GM12878 (cell line): ENCODE results near the gene LTK. TPM values are rescaled to one million over a fixed set of nuclear protein-coding genes. Genes with fewer than 3 reads are reported as not detected.

Source experiments
- ATAC-seq: fragments of 200-7000 bp; cut with Tn5 transposase; 3 replicates; pipeline ENCODE4 v1.9.1; 2020; ENCODE audit warnings: mild to moderate bottlenecking, moderate library complexity
- BruUV-seq: library from RNA; stranded (reverse); fragments of 400-500 nt; replicated peaks from 2 replicates; lab custom pipeline; 2021; lab: Mats Ljungman, UMichigan
- CTCF ChIA-PET: fragments of 300-600 bp; sonication (Branson Sonifier 250); formaldehyde crosslinking; extraction: SDS; loops from one replicate; lab custom pipeline; 2021; ENCODE audit warnings: inconsistent platforms; lab: Yijun Ruan, JAX
- POLR2A ChIA-PET: fragments of 350-600 bp; formaldehyde crosslinking; extraction: SDS; loops from one replicate; lab custom pipeline; 2021; ENCODE audit warnings: inconsistent platforms; lab: Charles Lee
- RAD21 ChIA-PET: fragments of 300-600 bp; sonication (Branson Sonifier 250); formaldehyde crosslinking; loops from one replicate; lab custom pipeline; 2023; ENCODE audit warnings: antibody characterized with exemption; ENCODE audit not compliant: unreplicated experiment; lab: Charles Lee
- SMC1A ChIA-PET: fragments of 300-600 bp; sonication (Branson Sonifier 250); formaldehyde crosslinking; loops from one replicate; lab custom pipeline; 2023; ENCODE audit not compliant: unreplicated experiment, uncharacterized antibody; lab: Charles Lee
- DNase-seq: peaks from one replicate; pipeline ENCODE4 v3.0.0-alpha.2; 2011; ENCODE audit warnings: low read depth, low spot score
- FAIRE-seq: peaks from 3 replicates; lab custom pipeline; 2011; peaks lifted over from hg19 to GRCh38; lab: Jason Lieb, UNC
- H2AFZ ChIP-seq: 2 replicates; pipeline ENCODE4 v1.6.0; 2011; ENCODE audit warnings: low read depth, low read length, control low read depth; ENCODE audit not compliant: control insufficient read depth
- H3K27ac ChIP-seq: 2 replicates; pipeline ENCODE4 v1.5.1; 2011; ENCODE audit warnings: control low read depth; ENCODE audit not compliant: control insufficient read depth, insufficient read depth
- H3K27me3 ChIP-seq, 2 experiments: replicated peaks in 1 of 2; 2 replicates each; pipeline versions ENCODE4 v1.6.0 to v1.6.1; 2011; ENCODE audit warnings: low read length in 1 of 2; ENCODE audit not compliant: control insufficient read depth in 2 of 2, insufficient read depth in 2 of 2
- H3K36me3 ChIP-seq, 2 experiments: 2 replicates each; pipeline ENCODE4 v1.5.1; 2011; ENCODE audit warnings: low read length in 1 of 2; ENCODE audit not compliant: control insufficient read depth in 2 of 2, insufficient read depth in 2 of 2
- H3K4me1 ChIP-seq: 2 replicates; pipeline ENCODE4 v1.6.1; 2011; ENCODE audit warnings: mild to moderate bottlenecking, low read length, moderate library complexity, mixed read lengths; ENCODE audit not compliant: control insufficient read depth, insufficient read depth
- H3K4me2 ChIP-seq: 2 replicates; pipeline ENCODE4 v1.6.0; 2011; ENCODE audit warnings: control low read depth; ENCODE audit not compliant: control insufficient read depth, insufficient read depth
- H3K4me3 ChIP-seq: fragments of 200-600 bp; sonication (generic); 2 replicates; pipeline ENCODE4 v1.5.1; 2016
- H3K79me2 ChIP-seq: 2 replicates; pipeline ENCODE4 v1.6.0; 2011; ENCODE audit warnings: low read length; ENCODE audit not compliant: control insufficient read depth, insufficient read depth
- H3K9ac ChIP-seq: 2 replicates; pipeline ENCODE4 v1.8.0; 2011; ENCODE audit warnings: low read length, control low read depth, mixed read lengths; ENCODE audit not compliant: control insufficient read depth, insufficient read depth
- H3K9me3 ChIP-seq: replicated peaks from 3 replicates; pipeline ENCODE4 v1.5.1; 2011; ENCODE audit warnings: mild to moderate bottlenecking, low read length; ENCODE audit not compliant: control insufficient read depth, insufficient read depth
- H4K20me1 ChIP-seq: 2 replicates; pipeline ENCODE4 v1.6.0; 2011; ENCODE audit not compliant: control insufficient read depth, insufficient read depth
- ATF7 ChIP-seq: fragments of 450-650 bp; IDR thresholded peaks from 2 replicates; pipeline ENCODE4 v1.6.1; 2016; ENCODE audit warnings: low read depth, mild to moderate bottlenecking
- CREM ChIP-seq: IDR thresholded peaks from 2 replicates; pipeline ENCODE4 v1.6.1; 2014; ENCODE audit warnings: antibody characterized with exemption, low read depth
- HDAC2 ChIP-seq: fragments of 200-600 bp; sonication (generic); IDR thresholded peaks from 2 replicates; pipeline ENCODE4 v1.6.1; 2017
- NFYA ChIP-seq: IDR thresholded peaks from 2 replicates; pipeline ENCODE4 v1.6.1; 2011; ENCODE audit warnings: low read depth, mild to moderate bottlenecking, low read length, improper control_type of control experiment, borderline replicate concordance
- NFYB ChIP-seq: IDR thresholded peaks from 2 replicates; pipeline ENCODE4 v1.6.1; 2011; ENCODE audit warnings: low read depth, mild to moderate bottlenecking, low read length, improper control_type of control experiment, moderate library complexity; ENCODE audit not compliant: insufficient read depth
- WGBS: methylation state at CpG from one replicate; pipeline ENCODE4 v1.1.6; 2016; ENCODE audit warnings: low lambda C conversion rate; ENCODE audit not compliant: insufficient replicate concordance, insufficient coverage; ENCODE audit errors: missing lambda C conversion rate; 5-methylcytosine and 5-hydroxymethylcytosine counted together
- in situ Hi-C: fragments of 300-500 bp; cut with MboI; formaldehyde crosslinking; loops from 9 replicates; pipeline ENCODE4 v1.14.3; 2018; ENCODE audit warnings: mixed read lengths
- intact Hi-C: fragments of 100-400 bp; cut with micrococcal nuclease; formaldehyde crosslinking; loops from one replicate; pipeline ENCODE4 v1.14.2; 2022; ENCODE audit not compliant: unreplicated experiment
- polyA plus RNA-seq, 11 experiments: library from polyadenylated mRNA; depleted of rRNA in 4 of 11; unstranded in 6 of 11; stranded (reverse) in 5 of 11; fragments of >200 nt; fragmentation: Nextera tagmentation in 4 of 11; fragmentation: Illumina TruSeq in 1 of 11; extraction: Ambion mirVana in 4 of 11; extraction: Trizol in 1 of 11; gene quantifications; 1 replicate in 1 of 11; 2 replicates in 10 of 11; pipeline versions ENCODE4 v1.2.1 to v1.2.3, GENCODE V29; 2011 to 2016; ENCODE audit warnings: inconsistent platforms in 2 of 11, missing spikeins in 2 of 11, low read depth in 1 of 11
- total RNA-seq, 4 experiments: library from RNA; depleted of rRNA in 3 of 4; stranded (reverse); fragments of >200 nt in 3 of 4; fragmentation: Illumina TruSeq in 1 of 4; extraction: Trizol in 1 of 4; gene quantifications; 2 replicates each; pipeline versions ENCODE4 v1.2.1 to v1.2.3, GENCODE V29; 2013 to 2021
- TF ChIP-seq, protein P1 (sequence below): fragments of 450-650 bp; IDR thresholded peaks from 2 replicates; pipeline ENCODE4 v1.6.1; 2017; ENCODE audit warnings: low read depth, mild to moderate bottlenecking, moderate library complexity
- TF ChIP-seq, protein P2 (sequence below): IDR thresholded peaks from 2 replicates; pipeline ENCODE4 v1.6.1; 2012; ENCODE audit warnings: low read depth, low read length, improper control_type of control experiment
- TF ChIP-seq, protein P3 (sequence below): fragments of 450-650 bp; IDR thresholded peaks from 2 replicates; pipeline ENCODE4 v1.6.1; 2018; ENCODE audit warnings: borderline replicate concordance, mild to moderate bottlenecking; ENCODE audit not compliant: partially characterized antibody
- TF ChIP-seq, protein P4 (sequence below): fragments of 450-650 bp; IDR thresholded peaks from 2 replicates; pipeline ENCODE4 v1.6.1; 2017; ENCODE audit warnings: antibody characterized with exemption, mild to moderate bottlenecking, moderate library complexity
- TF ChIP-seq, protein P5 (sequence below): fragments of 450-650 bp; IDR thresholded peaks from 2 replicates; pipeline ENCODE4 v1.6.1; 2017; ENCODE audit warnings: mild to moderate bottlenecking, moderate library complexity

Gene LTK
- total and polyA plus RNA-seq, 10 of the 15 experiments (the other 5 are each of a cell fraction or from before 2014, with no cell fraction given) = 0.07 to 0.80 (median 0.20) TPM; not detected in 1

DNA sequence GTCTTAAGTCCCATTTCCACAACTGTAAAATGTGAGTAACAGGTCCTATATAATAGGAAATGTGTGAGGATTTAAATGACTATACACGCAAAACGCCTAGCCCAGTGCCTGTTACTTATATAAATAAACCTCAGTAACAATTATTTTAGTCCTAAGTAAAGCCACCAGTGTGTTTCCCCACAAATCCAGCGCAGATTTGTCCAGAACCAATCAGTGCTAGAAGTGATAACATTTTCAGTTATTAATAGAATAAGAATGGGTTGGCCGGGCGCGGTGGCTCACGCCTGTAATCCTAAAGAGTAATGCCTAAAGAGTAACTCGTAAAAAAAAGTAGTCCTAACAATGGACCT lies 29.9 kb upstream of the LTK start (continued):
- TF ChIP-seq, protein P1, sequence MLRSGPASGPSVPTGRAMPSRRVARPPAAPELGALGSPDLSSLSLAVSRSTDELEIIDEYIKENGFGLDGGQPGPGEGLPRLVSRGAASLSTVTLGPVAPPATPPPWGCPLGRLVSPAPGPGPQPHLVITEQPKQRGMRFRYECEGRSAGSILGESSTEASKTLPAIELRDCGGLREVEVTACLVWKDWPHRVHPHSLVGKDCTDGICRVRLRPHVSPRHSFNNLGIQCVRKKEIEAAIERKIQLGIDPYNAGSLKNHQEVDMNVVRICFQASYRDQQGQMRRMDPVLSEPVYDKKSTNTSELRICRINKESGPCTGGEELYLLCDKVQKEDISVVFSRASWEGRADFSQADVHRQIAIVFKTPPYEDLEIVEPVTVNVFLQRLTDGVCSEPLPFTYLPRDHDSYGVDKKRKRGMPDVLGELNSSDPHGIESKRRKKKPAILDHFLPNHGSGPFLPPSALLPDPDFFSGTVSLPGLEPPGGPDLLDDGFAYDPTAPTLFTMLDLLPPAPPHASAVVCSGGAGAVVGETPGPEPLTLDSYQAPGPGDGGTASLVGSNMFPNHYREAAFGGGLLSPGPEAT = no peak
- TF ChIP-seq, protein P2, sequence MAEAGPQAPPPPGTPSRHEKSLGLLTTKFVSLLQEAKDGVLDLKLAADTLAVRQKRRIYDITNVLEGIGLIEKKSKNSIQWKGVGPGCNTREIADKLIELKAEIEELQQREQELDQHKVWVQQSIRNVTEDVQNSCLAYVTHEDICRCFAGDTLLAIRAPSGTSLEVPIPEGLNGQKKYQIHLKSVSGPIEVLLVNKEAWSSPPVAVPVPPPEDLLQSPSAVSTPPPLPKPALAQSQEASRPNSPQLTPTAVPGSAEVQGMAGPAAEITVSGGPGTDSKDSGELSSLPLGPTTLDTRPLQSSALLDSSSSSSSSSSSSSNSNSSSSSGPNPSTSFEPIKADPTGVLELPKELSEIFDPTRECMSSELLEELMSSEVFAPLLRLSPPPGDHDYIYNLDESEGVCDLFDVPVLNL = no peak
- TF ChIP-seq ATF7 (no peak), CREM (no peak)

DNA sequence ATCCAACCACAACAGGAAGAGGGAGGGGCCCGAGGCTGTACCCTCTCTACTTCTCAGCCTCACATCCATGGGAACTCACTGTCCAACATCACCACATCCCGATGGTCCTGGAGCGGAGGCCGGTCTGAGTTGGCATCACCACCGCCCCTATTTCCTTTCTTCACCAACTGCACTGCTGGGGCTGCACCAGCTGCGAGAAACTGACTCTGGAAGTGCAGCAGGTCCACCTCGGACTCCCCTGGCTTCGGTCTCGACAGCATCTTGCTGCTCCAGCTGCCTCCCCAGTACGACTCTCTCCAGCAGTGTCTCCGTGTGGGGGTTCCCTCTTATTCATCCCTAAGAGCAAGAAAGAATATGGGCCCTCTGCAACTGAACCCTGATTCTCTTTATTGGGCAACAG lies 23.2 kb upstream of the LTK start:
- Histone ChIP-seq H3K9ac (no peak overlapping the region), H3K79me2 (no peaks in the 10 kb centered on the region), H3K9me3 (no peaks in the 10 kb centered on the region), H3K4me1 (no peaks in the 10 kb centered on the region), H2AFZ (no peak overlapping the region), H3K4me3 (no peak overlapping the region), H3K4me2 (no peak overlapping the region), H3K36me3 (peaks cover 2 to 8% of the 10 kb centered on the region in 2 experiments; a peak in 3 of 4 replicates), H3K27me3 (no peaks in the 10 kb centered on the region), H3K27ac (no peak overlapping the region), H4K20me1 (no peaks in the 10 kb centered on the region)
- DNase-seq (no peak), FAIRE-seq (no peak), ATAC-seq (no peak)
- 82% methylated on average over 11 of the region's 11 CpGs for WGBS
- POLR2A ChIA-PET = no interaction called here
- SMC1A ChIA-PET = no interaction called here
- RAD21 ChIA-PET = no interaction called here
- intact Hi-C loops (no loop called here), in situ Hi-C loops (no loop called here)
- CTCF ChIA-PET = interaction anchor here (0.7 kb wide), 1 partner anchor 239 kb away, joined by 3 read pairs; no protein-coding TSS in a partner anchor
- BruUV-seq = no TSS peak
- no peak for TF ChIP-seq NFYB
- TF ChIP-seq, protein P3, sequence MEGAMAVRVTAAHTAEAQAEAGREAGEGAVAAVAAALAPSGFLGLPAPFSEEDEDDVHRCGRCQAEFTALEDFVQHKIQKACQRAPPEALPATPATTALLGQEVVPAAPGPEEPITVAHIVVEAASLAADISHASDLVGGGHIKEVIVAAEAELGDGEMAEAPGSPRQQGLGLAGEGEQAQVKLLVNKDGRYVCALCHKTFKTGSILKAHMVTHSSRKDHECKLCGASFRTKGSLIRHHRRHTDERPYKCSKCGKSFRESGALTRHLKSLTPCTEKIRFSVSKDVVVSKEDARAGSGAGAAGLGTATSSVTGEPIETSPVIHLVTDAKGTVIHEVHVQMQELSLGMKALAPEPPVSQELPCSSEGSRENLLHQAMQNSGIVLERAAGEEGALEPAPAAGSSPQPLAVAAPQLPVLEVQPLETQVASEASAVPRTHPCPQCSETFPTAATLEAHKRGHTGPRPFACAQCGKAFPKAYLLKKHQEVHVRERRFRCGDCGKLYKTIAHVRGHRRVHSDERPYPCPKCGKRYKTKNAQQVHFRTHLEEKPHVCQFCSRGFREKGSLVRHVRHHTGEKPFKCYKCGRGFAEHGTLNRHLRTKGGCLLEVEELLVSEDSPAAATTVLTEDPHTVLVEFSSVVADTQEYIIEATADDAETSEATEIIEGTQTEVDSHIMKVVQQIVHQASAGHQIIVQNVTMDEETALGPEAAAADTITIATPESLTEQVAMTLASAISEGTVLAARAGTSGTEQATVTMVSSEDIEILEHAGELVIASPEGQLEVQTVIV = no peak
- TF ChIP-seq, protein P4, sequence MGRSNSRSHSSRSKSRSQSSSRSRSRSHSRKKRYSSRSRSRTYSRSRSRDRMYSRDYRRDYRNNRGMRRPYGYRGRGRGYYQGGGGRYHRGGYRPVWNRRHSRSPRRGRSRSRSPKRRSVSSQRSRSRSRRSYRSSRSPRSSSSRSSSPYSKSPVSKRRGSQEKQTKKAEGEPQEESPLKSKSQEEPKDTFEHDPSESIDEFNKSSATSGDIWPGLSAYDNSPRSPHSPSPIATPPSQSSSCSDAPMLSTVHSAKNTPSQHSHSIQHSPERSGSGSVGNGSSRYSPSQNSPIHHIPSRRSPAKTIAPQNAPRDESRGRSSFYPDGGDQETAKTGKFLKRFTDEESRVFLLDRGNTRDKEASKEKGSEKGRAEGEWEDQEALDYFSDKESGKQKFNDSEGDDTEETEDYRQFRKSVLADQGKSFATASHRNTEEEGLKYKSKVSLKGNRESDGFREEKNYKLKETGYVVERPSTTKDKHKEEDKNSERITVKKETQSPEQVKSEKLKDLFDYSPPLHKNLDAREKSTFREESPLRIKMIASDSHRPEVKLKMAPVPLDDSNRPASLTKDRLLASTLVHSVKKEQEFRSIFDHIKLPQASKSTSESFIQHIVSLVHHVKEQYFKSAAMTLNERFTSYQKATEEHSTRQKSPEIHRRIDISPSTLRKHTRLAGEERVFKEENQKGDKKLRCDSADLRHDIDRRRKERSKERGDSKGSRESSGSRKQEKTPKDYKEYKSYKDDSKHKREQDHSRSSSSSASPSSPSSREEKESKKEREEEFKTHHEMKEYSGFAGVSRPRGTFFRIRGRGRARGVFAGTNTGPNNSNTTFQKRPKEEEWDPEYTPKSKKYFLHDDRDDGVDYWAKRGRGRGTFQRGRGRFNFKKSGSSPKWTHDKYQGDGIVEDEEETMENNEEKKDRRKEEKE = no peak
- no peak for TF ChIP-seq HDAC2
- TF ChIP-seq NFYA = no peak
- TF ChIP-seq, protein P5, sequence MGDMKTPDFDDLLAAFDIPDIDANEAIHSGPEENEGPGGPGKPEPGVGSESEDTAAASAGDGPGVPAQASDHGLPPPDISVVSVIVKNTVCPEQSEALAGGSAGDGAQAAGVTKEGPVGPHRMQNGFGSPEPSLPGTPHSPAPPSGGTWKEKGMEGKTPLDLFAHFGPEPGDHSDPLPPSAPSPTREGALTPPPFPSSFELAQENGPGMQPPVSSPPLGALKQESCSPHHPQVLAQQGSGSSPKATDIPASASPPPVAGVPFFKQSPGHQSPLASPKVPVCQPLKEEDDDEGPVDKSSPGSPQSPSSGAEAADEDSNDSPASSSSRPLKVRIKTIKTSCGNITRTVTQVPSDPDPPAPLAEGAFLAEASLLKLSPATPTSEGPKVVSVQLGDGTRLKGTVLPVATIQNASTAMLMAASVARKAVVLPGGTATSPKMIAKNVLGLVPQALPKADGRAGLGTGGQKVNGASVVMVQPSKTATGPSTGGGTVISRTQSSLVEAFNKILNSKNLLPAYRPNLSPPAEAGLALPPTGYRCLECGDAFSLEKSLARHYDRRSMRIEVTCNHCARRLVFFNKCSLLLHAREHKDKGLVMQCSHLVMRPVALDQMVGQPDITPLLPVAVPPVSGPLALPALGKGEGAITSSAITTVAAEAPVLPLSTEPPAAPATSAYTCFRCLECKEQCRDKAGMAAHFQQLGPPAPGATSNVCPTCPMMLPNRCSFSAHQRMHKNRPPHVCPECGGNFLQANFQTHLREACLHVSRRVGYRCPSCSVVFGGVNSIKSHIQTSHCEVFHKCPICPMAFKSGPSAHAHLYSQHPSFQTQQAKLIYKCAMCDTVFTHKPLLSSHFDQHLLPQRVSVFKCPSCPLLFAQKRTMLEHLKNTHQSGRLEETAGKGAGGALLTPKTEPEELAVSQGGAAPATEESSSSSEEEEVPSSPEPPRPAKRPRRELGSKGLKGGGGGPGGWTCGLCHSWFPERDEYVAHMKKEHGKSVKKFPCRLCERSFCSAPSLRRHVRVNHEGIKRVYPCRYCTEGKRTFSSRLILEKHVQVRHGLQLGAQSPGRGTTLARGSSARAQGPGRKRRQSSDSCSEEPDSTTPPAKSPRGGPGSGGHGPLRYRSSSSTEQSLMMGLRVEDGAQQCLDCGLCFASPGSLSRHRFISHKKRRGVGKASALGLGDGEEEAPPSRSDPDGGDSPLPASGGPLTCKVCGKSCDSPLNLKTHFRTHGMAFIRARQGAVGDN = no peak
